GM18858 (cell line): ENCODE data around the gene MYOM1.
A peak's percentile ranks its signal among the peaks of the same experiment; 100 is the strongest.

Source experiments
- ATAC-seq: cut with Tn5 transposase; IDR thresholded peaks from one replicate; pipeline ENCODE4 v1.9.1; 2021; ENCODE audit not compliant: unreplicated experiment

MYOM1 gene

DNA sequence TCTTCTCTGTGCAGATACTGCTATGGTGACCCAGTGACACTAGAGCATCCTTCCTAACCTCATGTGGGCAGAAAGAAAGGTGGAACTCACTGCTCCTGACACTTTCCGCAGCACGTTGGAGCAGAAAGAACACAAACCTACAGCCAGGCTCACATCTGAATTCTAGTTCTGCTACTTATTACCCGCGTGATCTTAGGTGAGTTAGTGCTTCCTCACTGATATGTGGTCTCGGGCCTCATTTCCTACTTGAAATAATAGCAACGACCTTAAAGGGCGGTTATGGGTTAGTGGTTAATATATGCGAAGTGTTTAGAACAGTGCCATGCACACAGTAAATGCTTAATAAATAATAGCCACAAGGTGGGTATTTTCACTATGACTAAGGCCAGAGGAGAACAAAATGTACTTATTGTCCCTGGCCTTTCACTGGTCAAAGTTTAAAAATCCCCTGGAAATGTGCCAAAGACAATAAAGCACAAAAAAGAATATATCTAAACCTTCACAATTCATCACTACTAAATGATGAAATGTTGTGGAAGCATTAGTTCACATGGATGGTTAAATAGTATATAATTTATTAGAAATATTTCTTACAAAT lies 66.6 kb downstream of the MYOM1 start:
- peak; percentile 79 for ATAC-seq

DNA sequence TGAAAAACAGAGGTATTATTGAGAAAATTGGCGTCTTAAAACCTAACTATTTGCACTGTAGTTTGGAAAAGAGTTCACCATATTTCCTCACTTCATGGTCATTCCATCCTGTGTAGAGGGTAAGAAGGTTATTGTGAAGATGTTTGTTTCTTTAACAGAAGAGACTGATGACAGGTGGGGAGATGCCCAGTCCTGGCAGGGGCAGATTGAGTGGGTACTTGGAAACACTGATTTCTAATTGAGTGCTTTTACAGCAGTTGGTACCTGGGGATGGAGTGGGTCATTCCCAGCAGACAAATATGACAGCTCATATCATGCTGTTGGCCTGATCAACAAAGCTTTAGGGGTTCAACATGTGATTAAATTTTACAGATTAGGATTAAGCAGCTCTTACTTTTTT lies 67.5 kb downstream of the MYOM1 start:
- no peak for ATAC-seq

DNA sequence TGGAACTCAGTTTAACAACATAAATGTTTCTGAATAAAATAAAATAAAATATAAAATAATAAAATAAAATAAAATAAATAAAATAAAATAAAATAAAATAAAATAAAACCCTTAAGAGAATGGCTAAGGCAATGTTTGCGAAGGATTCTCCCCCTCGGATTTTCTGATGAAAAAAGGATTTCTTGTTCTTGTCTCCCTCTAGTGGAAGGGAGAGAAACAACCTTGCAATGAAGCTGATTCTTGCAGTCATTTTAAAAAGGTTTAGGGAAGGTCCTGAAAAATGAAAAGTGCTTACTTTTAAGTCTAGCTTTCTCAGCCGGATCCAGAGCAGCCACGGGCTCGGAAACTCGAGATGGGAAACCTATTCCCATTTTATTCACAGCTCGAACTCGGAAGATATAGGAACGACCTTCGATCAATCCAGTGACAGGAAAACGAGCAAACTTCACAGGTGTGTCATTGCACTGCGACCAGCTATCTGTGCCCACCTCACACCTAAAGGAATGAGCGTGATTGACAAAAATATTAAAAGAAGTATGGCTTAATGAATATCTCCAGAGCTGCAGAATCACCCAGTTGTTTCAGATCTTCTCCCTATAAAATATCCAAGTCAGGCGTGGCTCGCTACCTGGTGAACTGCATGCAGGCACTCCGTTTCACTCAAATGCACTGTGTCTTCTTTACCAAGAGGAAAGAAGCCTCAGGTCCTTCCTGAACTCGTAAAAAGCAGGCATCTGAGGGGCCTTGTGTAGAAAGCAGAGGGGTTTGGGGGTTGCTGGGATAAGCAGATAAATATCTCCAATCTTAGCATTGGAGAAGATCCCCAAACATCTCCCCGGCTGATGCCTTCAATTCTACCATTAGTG lies 68.1 kb downstream of the MYOM1 start:
- ATAC-seq = no peak

DNA sequence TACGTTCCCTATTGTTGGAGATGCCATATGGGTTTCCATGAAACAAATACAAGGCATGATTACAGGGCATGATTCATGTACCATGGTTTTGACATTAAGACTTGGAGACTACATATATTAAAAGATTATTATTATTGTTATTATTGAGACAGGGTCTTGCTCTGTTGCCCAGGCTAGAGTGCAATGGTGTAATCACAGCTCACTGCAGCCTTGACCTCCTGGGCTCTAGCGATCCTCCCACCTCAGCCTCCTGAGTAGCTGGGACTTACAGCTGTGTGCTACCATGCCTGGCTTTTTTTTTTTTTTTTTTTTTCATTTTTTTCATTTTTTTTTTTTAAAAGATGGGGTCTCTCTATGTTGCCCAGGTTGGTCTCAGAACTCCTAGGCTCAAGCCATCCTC lies 69.1 kb downstream of the MYOM1 start:
- ATAC-seq = no peak

DNA sequence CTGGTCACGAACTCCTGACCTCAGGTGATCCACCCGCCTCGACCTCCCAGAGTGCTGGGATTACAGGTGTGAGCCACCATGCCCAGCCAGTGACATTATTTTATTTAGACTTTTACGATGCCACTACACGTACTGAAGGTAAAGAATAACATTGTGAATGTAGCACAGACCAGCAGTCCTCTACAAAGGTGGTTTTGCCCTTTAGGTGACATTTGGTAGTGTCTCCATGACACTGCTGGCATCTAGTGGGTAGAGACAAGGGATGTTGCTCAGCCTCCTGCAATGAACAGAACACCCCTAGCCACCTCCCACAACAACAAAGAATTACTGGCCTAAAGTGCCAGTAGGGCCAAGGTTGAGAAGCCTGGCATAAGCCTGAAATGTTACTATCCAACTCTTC lies 69.5 kb downstream of the MYOM1 start:
- no peak for ATAC-seq

DNA sequence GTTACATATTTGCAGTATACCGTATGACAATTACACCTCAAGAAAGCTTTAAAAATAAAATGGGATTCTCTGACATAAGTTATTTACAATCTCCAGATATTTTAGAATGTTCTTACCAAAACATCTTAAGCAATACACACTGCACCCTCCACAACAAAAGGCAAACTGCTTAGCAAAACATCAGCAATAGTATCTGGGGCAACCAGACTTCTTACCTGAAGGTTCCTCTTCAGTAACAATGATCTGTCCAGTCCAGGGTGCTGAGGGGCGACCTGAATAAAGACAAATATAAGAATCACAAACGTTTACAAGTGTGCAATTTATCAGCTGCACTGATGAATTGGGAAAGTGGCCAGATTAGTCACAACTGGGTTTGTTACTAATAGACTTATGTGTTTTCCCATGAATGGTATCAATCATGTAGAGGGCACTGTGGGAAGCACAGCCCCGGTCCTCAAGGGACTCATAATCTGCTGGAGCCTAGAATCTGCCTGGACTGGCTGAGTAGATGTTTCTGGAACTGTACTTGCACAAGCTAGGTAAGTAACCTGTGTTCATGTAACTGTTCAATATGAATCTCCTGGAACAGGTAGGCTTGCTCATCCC lies 70.7 kb downstream of the MYOM1 start:
- no peak for ATAC-seq

DNA sequence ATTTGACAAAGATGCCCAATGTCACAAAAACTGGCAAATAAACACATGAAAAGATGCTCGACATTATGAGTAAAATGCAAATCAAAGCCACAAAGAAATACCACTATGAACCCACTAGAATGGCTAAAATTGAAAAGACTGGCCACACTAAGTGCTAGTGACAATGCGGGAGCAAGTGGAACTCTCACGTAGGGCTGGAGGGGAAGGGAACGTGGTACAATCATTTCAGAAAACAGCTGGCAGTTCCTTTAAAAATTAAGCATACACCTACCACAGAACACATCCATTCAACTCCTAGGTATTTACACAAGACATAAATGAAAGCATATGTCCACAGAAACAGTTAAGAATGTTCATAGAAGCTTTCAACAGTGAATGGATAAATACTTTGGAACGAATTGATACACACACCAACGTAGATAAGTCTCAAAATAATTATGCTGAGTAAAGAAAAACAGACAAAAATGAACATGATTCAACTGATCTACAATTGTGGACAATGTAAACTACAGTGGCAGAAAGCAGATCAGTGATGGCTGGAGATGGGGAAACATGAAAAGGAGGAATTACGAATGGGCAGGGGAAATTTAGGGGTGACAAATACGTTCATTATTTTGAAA lies 71.7 kb downstream of the MYOM1 start:
- no peak for ATAC-seq

DNA sequence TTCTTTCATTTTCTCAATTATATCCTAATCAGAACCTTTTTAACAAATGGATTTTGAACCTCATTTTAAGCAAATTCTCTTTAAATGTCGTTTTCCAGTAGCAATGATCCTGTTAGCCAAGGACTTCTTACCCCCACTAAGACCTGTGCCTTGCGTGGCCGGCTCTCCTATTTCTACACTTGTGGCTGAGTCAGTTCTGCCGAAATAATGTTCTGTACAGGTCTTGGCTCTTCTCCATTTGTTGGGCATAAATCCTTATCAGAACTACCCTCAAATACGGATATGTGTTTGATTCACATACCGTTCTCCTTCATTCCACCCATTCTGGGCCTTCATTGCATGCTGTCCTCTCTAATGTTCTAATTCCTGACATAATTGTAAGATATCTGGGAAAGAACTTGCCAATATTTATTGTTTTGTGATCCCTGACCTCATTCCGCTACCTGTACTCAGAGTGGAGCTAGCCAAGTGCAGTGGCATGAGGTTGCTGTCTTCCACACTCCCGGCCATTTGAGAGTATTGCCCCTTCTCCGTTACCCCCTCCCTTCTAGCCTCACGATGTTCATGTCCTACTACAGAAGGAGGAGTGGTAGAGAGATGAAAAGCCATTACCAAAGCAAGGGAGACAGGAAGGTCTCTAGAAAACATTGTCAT lies 78.7 kb downstream of the MYOM1 start:
- no peak for ATAC-seq

DNA sequence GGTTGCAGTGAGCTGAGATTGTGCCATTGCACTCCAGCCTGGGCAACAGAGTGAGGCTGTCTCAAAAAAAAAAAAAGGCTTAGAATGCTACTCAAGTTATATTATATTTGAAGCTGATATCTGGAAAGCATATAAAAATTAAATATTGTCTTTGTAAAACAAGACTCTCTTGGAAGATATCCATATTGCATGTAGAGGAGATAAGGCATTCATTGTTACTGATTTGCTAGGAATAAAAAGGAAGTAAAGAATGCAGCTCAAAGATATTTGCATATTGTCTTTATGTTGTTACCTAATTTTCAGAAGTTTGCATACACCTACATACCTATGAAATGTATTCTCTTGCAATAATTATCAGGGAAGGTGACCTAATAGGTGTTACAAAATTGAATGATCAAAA lies 79.4 kb downstream of the MYOM1 start:
- ATAC-seq = no peak

DNA sequence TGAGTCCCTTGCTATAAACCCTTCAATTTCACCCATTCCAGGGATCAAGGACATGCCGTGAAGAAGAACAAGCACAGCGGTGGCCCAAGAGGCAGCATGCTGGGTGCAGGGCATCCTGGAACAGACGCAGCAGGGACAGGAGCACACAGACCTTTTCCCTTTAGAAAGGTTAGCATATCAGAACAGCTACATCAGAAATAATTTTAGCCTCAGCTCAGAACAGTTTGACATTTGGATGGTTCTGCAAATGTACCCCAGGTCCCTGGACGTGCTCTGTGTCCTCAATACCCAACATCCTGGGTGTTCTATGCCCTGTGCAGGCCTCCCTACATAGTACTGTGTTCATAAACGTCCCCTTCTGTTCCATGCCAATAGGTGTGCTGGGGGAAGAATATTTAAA lies 80.4 kb downstream of the MYOM1 start:
- ATAC-seq = no peak

DNA sequence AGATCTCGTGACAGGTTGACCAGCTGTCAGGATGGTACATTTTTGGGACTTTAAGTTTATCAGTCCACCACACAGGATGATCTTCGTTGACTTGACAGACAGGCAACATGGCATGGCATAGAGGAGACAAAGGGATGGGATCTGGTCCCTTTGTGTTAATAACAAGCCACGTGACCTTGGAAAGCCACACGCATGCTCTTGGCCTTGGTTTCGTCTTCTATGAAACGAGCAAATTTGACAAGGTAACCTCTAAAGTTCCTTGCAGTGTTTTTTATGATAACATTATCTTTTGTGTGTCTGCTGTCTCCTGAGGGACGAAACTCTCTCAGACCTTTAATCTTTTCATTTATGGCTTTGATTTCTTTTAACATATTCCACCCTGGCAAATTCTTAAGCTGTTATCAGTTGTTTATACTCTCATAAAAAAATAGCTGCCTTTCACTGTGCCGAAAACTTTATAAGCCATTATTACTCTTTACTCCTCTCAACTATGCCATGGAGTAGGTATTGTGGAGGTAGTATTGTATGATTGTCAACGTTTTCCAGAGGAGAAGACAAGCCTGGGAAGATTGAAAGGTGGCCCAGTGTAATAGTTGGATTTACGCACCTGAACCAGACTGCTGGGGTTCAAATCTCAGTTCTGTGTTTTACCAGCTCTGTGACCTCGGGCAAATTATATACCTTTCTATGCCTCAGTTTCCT lies 81.3 kb downstream of the MYOM1 start:
- ATAC-seq = no peak

DNA sequence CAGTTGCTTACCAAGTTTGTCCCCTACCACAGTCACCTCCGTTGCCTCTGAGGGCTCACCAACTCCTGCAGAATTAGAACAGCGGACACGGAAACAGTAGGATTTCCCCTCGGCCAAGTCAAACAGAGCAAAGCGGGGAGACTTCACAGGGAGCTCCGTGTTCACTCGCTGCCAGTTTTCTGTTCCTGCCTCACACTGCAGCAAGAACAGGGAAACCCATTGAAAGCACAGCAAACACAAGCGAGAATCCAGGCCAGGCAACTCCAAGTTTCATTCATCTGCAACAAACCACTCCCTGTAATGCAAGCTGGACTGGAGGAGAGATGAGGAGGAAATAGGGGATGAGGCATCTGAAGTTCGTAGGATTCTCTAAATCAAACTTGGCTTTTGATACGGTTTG lies 84.2 kb downstream of the MYOM1 start:
- ATAC-seq = no peak

DNA sequence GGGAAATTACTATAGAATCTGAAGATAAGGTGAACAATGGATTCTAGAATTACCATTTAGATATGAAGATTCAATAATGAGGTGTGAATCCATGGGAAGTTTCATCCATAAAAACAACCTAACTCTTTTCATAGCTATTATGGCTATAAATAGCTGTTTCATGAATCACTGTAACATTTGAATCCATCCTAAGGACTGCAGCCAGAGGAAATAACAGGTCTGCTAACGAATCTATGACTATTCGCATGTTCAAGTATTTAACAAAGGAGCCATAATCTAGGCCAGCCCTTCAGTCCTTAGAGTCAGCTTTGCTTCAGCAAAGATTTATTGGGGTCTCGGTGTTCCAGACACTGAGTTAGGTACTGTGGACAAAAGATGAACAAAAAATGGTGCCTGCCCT lies 87.1 kb downstream of the MYOM1 start:
- ATAC-seq = no peak

DNA sequence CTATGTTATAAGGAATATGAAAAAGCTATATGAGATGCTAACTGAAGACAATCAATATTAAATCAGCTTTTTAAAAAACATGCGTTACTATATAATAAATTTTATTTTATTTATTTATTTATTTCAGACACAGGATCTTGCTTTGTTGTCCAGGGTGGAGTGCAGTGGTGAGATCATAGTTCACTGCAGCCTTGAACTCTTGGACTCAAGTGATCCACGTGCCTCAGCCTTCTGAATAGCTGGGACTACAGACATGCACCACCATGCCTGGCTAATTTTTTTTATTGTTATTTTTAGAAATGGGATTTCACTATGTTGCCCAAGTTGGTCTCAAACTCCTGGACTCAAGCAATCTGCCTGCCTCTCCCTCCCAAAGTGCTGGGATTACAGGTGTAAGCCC lies 89.4 kb downstream of the MYOM1 start:
- ATAC-seq = no peak

DNA sequence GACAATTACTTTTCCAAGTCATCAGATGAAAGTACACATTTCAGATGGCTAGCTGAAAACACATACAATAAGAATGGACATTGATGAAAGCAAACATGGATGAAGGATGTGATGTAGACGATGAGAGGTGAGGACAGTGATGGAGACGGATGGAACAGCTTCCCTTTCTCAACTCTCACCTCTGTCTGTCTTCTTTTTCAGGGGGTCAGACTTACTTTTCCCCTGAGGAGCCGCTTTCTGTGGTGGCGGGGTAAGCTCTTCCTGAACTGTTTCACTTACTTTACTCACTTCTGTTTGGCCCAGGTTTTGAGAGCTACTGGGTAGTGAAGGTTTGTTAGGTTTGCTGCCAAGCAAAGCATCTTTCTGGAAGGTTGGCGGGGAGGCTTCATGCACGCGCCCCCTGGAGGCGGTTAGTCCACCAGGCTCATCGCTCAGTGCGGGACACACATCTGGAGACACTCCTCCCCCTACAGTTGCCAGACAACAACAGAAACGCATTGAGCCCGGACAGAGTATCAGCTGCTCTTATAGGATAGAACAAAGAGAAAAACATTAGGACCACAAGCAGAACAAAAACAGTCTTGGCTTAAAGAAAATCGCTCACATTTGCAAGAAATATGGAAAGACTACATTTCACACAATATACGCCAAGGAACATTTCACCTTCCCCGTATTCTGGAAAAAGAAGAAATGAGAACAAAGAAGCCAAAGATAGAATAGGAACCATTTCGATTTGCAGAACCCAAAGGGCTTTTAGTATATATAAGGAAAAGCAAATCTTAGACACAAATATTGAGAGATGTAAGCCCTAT lies 90.5 kb downstream of the MYOM1 start:
- peak; percentile 89 for ATAC-seq

DNA sequence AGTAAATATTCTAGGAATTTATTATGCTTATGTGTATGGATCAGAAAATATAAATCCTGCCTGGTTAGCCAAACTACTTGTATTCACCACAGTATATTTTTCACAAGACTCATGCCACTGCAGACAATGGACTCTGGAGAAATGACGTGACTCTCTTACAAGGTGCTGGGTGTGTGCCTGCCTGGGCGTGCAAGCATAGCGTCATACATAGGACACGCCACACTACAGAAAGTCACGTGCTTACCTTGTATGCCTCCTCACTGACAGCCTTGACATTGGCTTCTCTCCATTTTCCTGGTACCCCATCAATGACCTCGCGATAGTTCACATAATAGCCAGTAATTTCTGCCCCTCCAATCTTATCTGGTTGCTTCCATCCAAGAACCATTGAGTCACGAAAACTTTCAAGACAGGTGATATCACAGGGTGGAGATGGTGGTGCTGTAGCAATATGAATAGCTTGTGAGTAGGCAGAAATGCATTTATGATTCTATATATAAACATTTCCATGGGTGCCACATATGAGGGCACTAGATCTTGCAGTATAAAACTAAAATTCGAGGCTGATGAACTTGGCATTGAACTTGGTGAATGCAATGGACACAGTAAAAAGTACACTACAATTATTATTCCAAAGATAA lies 93.2 kb downstream of the MYOM1 start:
- ATAC-seq = no peak

DNA sequence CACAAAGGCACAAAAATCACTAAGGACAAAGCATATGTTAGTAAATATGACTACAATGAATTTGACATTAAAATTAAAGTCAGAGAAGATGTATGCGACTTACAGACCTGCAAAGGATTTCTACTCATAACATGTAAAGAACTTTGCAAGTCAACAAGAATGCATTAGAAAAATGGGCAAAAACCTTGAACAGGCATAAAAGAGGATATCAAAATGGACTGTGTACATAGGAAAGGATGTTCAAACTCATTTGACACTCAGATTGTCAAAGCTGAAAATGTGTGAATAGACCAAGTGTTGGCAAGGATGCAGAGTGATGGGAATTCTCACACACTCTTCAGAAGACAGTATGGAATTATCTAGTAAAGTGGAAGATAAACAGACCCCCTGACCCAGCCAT lies 94.9 kb downstream of the MYOM1 start:
- no peak for ATAC-seq

DNA sequence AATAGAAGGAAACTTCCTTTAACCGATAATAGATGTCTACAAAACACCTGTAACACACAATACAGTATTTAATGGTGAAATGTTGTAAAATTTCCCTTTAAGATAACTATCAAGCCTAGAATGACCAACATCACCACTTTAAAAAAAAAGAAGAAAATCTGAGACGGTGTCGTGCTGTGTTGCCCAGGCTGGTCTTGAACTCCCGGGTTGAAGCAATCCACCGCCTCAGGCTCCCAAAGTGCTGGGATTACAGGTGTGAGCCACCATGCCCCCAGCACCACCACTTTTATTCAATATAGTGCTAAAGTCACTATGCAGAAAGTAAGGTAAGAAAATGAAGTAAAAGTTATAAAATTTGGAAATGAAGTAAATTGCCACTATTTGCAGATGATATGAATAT lies 96.9 kb downstream of the MYOM1 start:
- ATAC-seq = no peak

DNA sequence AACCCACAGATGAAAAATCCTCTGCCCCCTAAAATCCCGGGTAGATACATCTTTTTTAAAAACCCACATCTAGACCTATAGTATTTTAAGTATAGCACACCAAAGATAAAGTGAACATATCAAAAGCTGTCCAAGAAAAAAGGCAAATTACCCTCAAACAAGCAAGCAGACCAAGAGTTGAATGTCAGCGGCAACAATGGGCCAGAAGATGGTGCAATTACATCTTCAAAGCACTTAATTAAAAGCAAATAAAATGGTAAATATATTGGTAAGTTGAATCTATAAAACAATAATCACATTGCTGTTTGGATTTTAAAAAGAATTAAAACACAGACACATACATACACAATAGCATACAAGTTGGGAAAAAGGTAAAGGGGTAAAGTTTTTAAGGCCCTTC lies 98.5 kb downstream of the MYOM1 start:
- no peak for ATAC-seq

DNA sequence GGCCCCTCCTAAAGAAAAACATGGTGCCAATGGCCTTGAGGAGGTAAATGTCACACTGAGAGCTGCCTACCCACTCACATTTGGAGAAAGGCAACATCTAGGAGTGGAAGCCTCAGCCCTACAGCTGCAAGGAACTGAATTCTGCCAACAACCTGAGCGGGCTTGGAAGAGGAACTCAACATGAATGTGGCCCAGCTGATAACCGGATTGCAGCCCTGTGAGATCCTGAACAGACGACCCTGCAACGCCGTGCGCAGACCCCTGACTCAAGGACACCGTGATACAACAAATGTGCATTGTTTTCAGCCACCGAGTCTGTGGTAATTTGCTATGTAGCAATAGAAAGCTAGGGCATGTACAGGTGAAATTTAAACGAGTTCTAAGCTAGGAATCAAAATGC lies 99.4 kb downstream of the MYOM1 start:
- ATAC-seq = no peak
